GM12875 (cell line): ENCODE measurements around the gene HACE1.
A peak's percentile ranks its signal among the peaks of the same experiment; 100 is the strongest.
"Not testable (repeated sequence)": the region's sequence is repeated elsewhere in the genome, so short reads cannot be mapped to it uniquely, and the experiment has no call there.

ENCODE experiments used
- H3K4me3 ChIP-seq: one replicate; pipeline ENCODE4 v1.5.1; 2011; ENCODE audit warnings: low read depth, low read length, control low read depth
- CTCF ChIP-seq: IDR thresholded peaks from 2 replicates; pipeline ENCODE4 v1.5.1; 2011; ENCODE audit warnings: low read depth, mild to moderate bottlenecking, control low read depth, inconsistent platforms, low read length, moderate library complexity, borderline replicate concordance; ENCODE audit not compliant: insufficient read depth

Gene HACE1, protein sequence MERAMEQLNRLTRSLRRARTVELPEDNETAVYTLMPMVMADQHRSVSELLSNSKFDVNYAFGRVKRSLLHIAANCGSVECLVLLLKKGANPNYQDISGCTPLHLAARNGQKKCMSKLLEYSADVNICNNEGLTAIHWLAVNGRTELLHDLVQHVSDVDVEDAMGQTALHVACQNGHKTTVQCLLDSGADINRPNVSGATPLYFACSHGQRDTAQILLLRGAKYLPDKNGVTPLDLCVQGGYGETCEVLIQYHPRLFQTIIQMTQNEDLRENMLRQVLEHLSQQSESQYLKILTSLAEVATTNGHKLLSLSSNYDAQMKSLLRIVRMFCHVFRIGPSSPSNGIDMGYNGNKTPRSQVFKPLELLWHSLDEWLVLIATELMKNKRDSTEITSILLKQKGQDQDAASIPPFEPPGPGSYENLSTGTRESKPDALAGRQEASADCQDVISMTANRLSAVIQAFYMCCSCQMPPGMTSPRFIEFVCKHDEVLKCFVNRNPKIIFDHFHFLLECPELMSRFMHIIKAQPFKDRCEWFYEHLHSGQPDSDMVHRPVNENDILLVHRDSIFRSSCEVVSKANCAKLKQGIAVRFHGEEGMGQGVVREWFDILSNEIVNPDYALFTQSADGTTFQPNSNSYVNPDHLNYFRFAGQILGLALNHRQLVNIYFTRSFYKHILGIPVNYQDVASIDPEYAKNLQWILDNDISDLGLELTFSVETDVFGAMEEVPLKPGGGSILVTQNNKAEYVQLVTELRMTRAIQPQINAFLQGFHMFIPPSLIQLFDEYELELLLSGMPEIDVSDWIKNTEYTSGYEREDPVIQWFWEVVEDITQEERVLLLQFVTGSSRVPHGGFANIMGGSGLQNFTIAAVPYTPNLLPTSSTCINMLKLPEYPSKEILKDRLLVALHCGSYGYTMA

GRCh38 chr6:104859225-104860146 lies at the start of gene HACE1:
Gene HACE1, minus strand, starts transcription at chr6:104859919. Its CDS starts 277 bp downstream, at chr6:104859642.
- TF ChIP-seq CTCF = no peak
- H3K4me3 ChIP-seq = peak within 1 kb of the TSS; percentile 74

DNA sequence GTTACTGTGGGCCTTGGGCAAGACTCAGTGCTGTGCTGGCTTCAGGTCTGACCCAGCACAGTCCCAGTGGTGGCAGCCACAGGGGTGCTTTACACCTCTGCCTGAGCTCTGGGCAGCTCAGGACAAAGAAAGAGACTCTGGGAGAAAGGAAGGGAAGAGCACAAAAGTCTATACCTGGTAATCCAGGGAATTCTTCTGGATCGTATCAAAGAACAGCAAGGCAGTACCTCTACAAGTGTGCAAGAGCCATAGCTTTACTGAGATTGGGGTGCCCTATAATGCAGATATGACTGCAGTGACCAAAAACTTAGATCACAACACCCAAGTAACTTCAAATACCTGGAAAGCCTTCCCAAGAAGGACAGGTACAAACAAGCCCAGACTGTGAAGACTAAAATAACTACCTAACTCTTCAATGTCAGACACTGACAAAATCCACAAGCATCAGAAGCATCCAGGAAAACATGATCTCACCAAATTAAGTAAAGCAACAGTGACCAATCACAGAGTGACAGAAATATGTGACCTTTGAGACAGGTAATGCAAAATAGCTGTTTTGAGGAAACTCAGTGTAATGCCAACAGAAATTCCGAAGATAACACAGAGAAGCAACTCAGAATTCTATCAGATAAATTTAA lies 49.3 kb upstream of the HACE1 start:
- H3K4me3 ChIP-seq = no peak overlapping the region
- TF ChIP-seq CTCF = no peak

GRCh38 chr6:104908031-104908887 lies 48.5 kb upstream of the HACE1 start:
- no peak for TF ChIP-seq CTCF
- H3K4me3 ChIP-seq = no peak overlapping the region

DNA sequence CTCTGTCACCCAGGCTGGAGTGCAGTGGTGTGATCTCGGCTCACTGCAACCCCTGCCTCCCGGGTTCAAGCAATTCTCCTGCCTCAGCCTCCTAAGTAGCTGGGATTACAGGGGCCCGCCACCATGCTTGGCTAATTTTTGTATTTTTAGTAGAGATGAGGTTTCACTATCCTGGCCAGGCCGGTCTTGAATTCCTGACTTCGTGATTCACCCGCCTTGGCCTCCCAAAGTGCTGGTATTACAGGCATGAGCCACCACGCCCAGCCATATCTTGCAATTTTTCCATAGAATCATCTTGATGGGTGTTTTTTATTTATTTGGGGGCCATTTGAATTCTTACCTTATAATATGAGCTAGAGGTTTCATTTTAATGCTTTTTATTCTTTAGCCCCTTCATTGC lies 39.2 kb upstream of the HACE1 start:
- H3K4me3 ChIP-seq = not testable (repeated sequence)

DNA sequence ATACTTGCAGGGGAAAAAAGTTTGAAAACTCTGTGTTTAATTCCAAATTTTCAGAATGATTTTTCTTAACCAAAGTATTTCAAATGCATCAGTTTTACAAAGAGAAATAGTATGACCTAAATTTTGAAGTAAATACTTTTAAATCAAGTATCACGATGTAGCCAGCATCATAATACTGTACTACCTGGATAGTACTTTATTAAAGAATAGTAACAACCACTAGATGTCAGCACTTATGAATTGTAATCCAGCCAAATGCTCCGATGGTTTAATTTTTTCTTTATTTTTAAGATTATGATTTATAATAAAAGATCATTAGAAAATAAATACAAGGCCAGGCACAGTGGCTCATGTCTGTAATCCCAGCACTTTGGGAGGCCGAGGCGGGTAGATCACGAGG lies 37.2 kb upstream of the HACE1 start:
- no peak overlapping the region for H3K4me3 ChIP-seq
- TF ChIP-seq CTCF = no peak

DNA sequence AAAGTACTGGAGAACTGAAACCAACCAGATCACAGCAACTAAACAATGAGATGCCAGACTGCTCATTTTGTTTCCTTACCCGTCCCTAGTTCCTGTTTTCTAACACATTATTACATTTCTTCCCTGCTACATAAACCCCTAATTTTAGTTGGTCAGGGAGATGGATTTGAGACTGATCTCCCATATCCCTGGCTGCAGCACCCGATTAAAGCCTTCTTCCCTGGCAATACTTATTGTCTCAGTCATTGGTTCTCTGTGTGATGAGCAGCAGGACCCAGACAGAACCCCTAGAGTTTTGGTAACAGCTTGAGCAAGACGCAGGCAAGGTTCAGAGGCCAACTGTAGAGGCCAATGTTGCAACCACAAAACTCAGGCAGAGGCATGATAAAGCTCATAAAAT lies 28.3 kb upstream of the HACE1 start:
- no peak overlapping the region for H3K4me3 ChIP-seq
- no peak for TF ChIP-seq CTCF
